ENCODE measurements around the gene TOMM22. TPM values are rescaled to one million over a fixed set of nuclear protein-coding genes. Genes with fewer than 3 reads are reported as not detected.

Gene TOMM22
- polyA plus RNA-seq, 1 experiment: 29.6 TPM

GRCh38 chr22:38697425-38698089 lies 15.8 kb downstream of the TOMM22 start:
- H3K27me3 ChIP-seq (ENCODE audit: control insufficient read depth, insufficient read depth, low read length): no peaks in the 10 kb centered on the region
- no peak for DNase-seq (ENCODE audit: low read depth)
- ChIA-PET POLR2A (no interaction called here), CTCF (interaction anchor here (1.4 to 2.8 kb wide), 2 partner anchors 16 to 71 kb away, joined by 6 to 18 read pairs; partner anchors contain the start of gene TOMM22)
- peaks cover 1% of the 10 kb centered on the region; the same call in 1 of the 2 replicates for H3K36me3 ChIP-seq (ENCODE audit: control insufficient read depth, insufficient read depth, low read length)
- no peak for TF ChIP-seq CTCF (IDR thresholded peaks at IDR 0.05; ENCODE audit: insufficient read depth, low read depth, low read length)
- no peak overlapping the region for H3K4me3 ChIP-seq (ENCODE audit: low read depth, low read length)

- CTCF ChIA-PET: interaction anchor here (1.1 to 2.8 kb wide), 4 partner anchors 9 to 126 kb away, joined by 3 to 14 read pairs (median 6); partner anchors contain the start of gene TOMM22
- Histone ChIP-seq H3K27me3 (ENCODE audit: control insufficient read depth, insufficient read depth, low read length) (no peaks in the 10 kb centered on the region), H3K4me3 (ENCODE audit: low read depth, low read length) (peak overlapping the region; percentile 51; the same call in 1 of the 2 replicates), H3K36me3 (ENCODE audit: control insufficient read depth, insufficient read depth, low read length) (no peaks in the 10 kb centered on the region; the same call in 1 of the 2 replicates)
- POLR2A ChIA-PET: no interaction called here
- no peak for DNase-seq (ENCODE audit: low read depth)
- no peak for TF ChIP-seq CTCF (IDR thresholded peaks at IDR 0.05; ENCODE audit: insufficient read depth, low read depth, low read length)
Observed at GRCh38 chr22:38698407-38699094, 16.8 kb downstream of the TOMM22 start.

DNA sequence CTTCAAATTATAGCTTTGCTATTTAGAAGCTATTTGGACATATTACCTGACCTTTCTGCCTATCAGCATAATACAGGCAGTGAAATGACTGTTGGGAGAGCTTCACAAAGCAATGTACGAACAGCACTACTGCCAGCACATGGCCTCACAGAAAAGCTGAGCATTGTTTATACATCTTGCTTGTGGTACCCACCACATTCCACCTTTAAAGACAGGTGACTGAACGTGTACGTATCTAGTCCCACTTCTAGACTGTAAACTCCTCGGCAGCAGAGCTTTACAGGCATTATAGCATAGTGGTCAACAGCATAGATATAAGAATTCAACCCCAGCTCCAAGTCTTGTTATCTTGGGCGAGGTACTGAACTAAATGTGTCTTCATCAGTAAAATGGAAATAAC lies 17.4 kb downstream of the TOMM22 start:
- Histone ChIP-seq H3K27me3 (ENCODE audit: control insufficient read depth, insufficient read depth, low read length) (no peaks in the 10 kb centered on the region), H3K4me3 (ENCODE audit: low read depth, low read length) (peak overlapping the region; percentile 51), H3K36me3 (ENCODE audit: control insufficient read depth, insufficient read depth, low read length) (no peaks in the 10 kb centered on the region; the same call in 1 of the 2 replicates)
- DNase-seq (ENCODE audit: low read depth): no peak
- CTCF ChIA-PET: interaction anchor here (1.0 to 2.8 kb wide), 5 partner anchors 10 to 127 kb away, joined by 3 to 14 read pairs (median 4); partner anchors contain the start of gene TOMM22
- POLR2A ChIA-PET: no interaction called here
- no peak for TF ChIP-seq CTCF (IDR thresholded peaks at IDR 0.05; ENCODE audit: insufficient read depth, low read depth, low read length)

DNA sequence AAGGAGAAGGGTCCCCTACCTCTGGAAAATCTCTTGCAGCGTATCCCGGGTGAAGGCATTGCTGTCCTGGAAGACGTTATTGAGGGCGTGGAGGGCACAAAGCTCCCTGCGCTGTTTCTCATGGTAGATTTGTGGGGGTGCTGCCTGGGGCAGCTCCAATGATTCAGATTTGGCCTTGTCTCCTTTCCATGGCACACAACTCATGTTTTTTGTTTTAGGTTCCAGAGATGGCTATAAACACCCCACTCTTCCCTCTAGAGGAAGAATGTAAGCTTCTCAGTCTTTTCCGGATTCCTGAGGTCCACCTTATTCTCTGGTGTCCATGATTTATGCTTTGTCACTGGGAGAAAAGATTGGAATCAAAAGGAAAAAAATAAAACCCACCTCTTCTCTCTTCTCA lies 18.0 kb downstream of the TOMM22 start:
- TF ChIP-seq CTCF (IDR thresholded peaks at IDR 0.05; ENCODE audit: insufficient read depth, low read depth, low read length): 0 out of 2 replicates have a peak, but pooled peaks have one; percentile 17
- no peak for DNase-seq (ENCODE audit: low read depth)
- H3K27me3 ChIP-seq (ENCODE audit: control insufficient read depth, insufficient read depth, low read length): no peaks in the 10 kb centered on the region
- no peaks in the 10 kb centered on the region for H3K36me3 ChIP-seq (ENCODE audit: control insufficient read depth, insufficient read depth, low read length)
- ChIA-PET CTCF (interaction anchor here (1.0 to 2.8 kb wide), 5 partner anchors 11 to 128 kb away, joined by 3 to 14 read pairs (median 4); partner anchors contain the start of gene TOMM22), POLR2A (no interaction called here)
- H3K4me3 ChIP-seq (ENCODE audit: low read depth, low read length): peak overlapping the region; percentile 51

DNA sequence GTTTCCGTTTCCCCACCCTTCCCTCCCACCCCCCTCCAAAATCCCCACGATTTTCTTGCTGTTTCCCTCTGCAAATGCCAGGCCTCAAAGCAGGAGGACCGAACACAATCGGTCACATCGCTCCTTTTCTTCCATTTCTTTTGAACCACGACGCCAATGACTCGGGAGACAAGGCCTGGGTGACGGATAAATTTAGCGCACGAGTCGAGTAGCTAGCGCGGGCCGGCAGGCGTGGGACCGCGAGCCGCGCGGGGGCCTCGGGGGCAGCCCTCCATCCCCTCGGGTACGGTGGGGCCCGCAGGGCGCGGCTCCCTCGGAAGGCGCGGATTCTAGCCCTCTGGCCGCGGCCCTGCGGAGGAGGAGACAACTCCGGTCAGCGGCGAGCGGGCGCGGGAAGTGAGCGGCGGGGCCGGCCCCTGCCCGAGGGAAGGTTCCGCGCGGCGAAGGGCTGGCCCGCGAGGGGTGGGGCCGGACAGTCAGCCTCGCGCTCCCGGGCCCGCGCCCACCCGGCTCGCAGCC lies 18.6 kb downstream of the TOMM22 start:
- POLR2A ChIA-PET: no interaction called here
- DNase-seq (ENCODE audit: low read depth): no peak
- Histone ChIP-seq H3K36me3 (ENCODE audit: control insufficient read depth, insufficient read depth, low read length) (no peaks in the 10 kb centered on the region), H3K4me3 (ENCODE audit: low read depth, low read length) (peak overlapping the region; percentile 51), H3K27me3 (ENCODE audit: control insufficient read depth, insufficient read depth, low read length) (no peaks in the 10 kb centered on the region)
- no peak for TF ChIP-seq CTCF (IDR thresholded peaks at IDR 0.05; ENCODE audit: insufficient read depth, low read depth, low read length)
- CTCF ChIA-PET: interaction anchor here (1.0 to 2.8 kb wide), 3 partner anchors 15 to 66 kb away, joined by 3 to 14 read pairs (median 4); partner anchors contain the start of gene TOMM22
